NCI-H2196 (cell line): ENCODE data around the gene RPS2.
"Not testable (repeated sequence)": the region's sequence is repeated elsewhere in the genome, so short reads cannot be mapped to it uniquely, and the experiment has no call there.

ENCODE experiments used
- DNase-seq: peaks from one replicate; lab custom pipeline; 2025; ENCODE audit not compliant: unreplicated experiment; lab: John Stamatoyannopoulos, UW

RPS2 gene

DNA sequence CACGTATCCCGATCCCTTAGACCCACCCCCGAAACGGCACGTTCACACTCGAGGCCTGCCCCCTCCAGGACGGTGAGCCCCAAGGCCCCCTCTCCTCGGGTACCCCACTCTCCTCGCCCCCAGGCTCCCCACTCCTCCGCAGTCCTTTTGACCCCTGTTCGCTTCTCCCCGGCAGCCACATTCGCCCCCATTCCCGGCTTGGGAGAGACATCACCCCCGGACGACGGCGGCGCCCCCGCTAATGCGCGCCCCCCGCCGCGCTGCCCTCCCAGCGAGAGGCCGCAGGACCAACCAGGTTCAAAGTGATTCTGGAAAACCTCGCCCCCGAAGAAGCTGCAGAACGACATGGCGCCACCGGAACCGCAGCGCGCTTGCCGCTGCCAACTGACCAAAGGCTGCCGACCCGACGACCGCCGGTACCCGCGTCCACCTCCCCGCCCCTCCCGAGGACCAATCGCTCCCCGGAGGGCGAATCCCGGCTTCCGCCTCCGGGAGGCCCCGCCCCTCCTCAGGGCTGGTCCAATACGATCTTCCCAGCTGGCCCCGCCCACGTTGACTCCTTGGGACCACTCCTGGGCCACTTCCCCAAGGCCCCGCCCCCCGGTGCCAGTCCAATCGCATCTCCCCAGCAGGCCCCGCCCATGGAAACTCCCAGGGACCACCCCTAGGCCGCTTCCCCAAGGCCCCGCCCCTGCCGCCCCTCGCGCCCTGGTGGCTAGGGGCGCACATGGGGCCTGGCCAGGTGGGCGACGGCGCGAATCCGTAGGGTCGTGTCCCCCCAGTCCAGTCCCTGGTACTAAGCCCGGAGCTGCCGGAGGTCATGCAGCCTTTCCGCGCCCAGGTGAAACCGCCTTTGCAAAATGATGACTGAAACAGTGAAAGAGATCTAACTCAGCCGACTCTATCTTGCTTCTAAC lies 21.6 kb downstream of the RPS2 start, which contains the start of gene MSRB1:
MSRB1 (minus strand) TSS at position 390 of the 917 bp plus-strand sequence; CDS start at position 347, 43 bp downstream.
- DNase-seq: peak; percentile 100

GRCh38 chr16:1942047-1942809 lies 22.4 kb downstream of the RPS2 start:
- DNase-seq: no peak

DNA sequence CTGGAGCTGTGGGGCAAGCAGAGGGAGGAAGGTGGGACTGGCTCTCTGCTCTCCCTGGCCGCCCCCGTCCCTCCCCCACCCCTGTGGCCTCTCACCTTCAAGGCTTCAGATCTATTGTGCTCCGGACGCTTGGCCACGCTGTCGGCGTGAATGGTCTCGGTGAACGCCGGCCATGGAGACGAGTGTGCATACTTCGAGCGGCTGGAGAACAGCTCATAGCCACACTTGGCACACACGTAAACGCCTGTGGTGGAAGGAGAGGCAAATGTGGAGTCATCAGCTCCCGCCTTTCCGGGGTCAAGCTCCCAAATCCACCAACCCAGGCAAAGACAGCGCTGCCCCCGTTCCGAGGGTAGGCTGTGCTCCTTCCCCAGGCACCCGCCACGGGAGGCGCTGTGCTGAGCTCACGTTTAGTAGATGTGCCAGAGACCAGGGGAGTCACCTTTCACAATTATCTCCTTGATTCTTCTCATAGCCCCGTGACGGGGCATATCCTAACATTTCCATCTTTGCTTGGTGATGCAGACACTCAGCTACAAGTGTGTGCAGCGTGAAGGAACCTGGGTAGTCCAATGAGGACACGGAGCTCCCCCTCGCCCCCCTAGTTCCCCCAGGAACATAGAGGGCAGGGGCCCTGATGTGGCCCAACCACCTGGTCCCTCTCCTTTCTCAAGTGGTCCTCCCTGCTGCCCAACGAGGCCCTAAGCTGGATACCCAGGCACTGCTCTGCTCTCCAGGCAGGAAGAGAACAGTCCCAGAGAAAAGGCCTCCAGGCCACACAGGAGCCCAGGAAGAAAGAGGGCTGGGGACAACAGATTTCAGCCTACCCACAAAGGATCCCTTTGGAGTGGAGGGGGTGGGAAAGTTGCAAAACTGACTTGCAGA lies 23.2 kb downstream of the RPS2 start:
- no peak for DNase-seq

GRCh38 chr16:1940273-1941161 lies 24.1 kb downstream of the RPS2 start:
- no peak for DNase-seq

- not testable (repeated sequence) for DNase-seq
Measured at GRCh38 chr16:1939833-1940232, 24.8 kb downstream of the RPS2 start.

DNA sequence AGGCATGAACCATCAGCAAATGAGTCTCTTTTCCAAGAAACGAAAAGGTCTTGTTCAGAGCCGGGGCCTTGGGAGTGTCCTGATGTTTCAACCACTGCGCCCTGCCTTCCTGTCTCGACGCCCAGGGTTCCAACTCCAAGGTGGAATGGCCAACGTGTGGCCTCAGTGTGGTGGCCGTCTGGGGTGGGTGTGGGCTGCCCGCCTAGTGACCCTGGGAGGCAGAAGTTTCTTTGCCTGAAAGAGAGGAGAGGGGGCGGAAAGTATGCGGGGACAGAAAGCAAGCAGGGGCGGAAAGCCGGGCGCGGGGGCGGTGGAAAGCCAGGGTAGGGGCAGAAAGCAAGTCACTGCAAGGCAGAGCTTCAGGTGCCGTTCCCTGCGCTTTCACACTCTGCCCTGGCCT lies 25.7 kb downstream of the RPS2 start:
- DNase-seq: no peak

- DNase-seq: no peak
Measured at GRCh38 chr16:1938316-1938715, 26.3 kb downstream of the RPS2 start.

GRCh38 chr16:1936945-1937479 lies 27.6 kb downstream of the RPS2 start:
- no peak for DNase-seq

DNA sequence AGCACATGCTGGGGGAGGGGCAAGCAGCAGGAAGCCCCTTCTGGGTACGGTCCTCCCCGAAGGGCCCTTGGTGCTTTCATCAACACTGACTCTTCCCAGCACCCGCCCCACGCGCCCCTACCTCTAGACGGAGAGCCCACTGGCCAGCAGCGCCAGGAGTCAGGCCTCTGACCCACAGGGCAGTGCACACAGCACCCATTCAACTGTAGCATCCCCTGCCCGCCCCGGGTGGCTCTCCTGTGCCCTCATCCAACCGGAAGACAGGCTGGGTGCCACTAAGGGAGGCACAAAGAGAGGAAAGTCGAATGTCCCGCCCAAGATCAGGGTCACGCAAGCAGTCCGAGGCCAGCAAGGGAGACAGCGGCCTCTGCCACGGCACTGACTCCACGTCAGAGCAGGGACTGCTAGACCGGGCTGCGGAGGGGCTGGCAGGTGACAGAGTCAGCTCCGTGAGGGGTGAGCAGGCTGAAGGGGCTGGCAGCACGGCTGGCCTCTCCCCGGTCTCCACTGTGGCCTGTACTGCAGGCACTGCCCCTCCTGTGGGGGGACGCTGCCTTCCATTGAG lies 31.4 kb downstream of the RPS2 start:
- DNase-seq: no peak

- peak; percentile 52 for DNase-seq
Measured at GRCh38 chr16:1932050-1933028, 32.3 kb downstream of the RPS2 start.

DNA sequence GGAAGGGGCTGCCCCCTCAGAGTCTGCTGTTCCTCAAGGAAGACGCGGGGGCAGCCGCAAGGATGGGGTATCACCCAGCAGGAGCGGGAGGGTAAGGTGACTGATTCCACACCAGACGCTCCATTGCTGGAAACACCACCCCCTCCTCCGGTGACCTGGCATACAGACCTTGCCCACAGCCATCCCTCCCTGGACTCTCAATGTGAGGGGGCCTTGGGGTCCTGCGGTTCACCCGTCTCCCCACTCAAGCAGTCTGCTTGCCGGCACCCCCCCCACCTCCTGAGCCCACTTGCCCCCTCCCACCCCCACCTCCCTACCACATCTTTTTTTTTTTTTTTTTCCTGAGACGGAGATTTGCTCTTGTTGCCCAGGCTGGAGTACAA lies 34.3 kb downstream of the RPS2 start:
- no peak for DNase-seq

DNA sequence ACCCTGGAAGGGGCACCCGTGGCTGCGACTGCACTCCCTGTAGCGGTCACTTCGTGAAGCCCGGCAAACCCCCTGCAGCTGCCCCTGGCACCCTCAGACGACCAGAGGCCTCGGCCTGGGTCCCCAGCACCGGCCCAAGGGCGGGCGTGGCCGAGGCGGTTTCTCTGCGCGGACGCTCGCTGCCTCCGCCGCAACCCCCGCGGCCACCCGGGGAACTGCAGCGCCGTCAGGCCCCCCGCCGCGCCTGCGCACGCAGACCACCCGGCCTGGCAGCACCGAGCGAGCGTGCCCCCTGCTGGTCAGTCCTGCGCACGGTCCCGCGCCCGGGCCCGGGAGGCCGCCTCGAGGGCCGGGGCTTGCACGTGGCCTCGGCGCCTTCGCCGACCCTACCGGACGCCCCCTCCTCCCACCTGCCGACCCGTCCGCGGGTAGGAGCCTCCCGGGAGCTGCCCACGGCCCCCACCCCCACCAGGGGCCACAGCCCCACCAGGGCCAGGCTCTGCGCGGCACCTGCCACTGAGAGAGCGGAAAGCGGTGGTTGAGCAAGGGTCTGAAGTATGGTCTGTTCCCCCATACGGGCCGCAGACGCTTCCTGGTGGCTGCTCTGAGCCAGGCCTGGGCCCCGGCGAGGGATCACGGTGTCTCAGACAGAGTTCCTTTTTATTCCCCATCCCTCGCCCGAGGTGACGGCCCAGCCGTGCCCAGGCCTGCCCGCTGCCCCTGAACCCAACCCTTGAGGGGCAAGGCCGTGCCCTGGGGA lies 34.9 kb downstream of the RPS2 start:
- DNase-seq: peak; percentile 91

- DNase-seq: peak; percentile 53
Measured at GRCh38 chr16:1929105-1929504, 35.5 kb downstream of the RPS2 start.

DNA sequence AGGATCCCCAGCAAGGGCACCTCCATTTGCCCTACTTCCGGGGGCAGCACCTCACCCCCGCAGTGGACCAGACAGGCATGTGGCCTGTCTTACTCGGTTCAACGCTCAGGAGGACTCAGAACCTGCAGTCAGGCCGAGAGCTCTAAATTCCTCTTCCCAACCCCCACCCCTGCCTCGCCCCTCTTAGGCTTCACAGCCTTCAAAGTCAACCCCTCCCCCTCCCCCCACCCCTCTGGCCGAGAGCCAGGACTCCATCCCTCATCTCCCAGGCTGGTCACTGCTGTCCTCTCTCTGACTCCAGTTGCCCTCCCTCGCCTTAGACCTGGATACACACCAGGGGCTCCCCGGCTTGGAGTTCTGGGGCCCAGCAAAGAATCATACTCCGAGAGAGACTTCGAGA lies 38.4 kb downstream of the RPS2 start:
- no peak for DNase-seq

GRCh38 chr16:1924095-1924494 lies 40.5 kb downstream of the RPS2 start:
- DNase-seq: no peak

GRCh38 chr16:1923299-1924034 lies 41.2 kb downstream of the RPS2 start:
- DNase-seq: no peak

- no peak for DNase-seq
Measured at GRCh38 chr16:1922357-1922756, 42.3 kb downstream of the RPS2 start.
